Measurements from ENCODE around the gene IPO9.

Gene IPO9

GRCh38 chr1:201816309-201816854 is 12.6 kb upstream of the IPO9 start:
- in situ Hi-C loops (cut with MboI; ENCODE audit: low sequenced_read_pairs, unreplicated experiment), result no loop called here
- DNase-seq (ENCODE audit: low spot score), result no peak
- TF ChIP-seq CTCF (IDR thresholded peaks at IDR 0.05; ENCODE audit: borderline replicate concordance, control extremely low read depth, extremely low read depth, insufficient read depth, missing control alignments), result no peak

- no peak for TF ChIP-seq CTCF (IDR thresholded peaks at IDR 0.05; ENCODE audit: borderline replicate concordance, control extremely low read depth, extremely low read depth, insufficient read depth, missing control alignments)
- in situ Hi-C loops (cut with MboI; ENCODE audit: low sequenced_read_pairs, unreplicated experiment), result no loop called here
Measured at GRCh38 chr1:201818971-201819750, 9.8 kb upstream of the IPO9 start.

GRCh38 chr1:201820413-201820812 is 8.5 kb upstream of the IPO9 start:
- in situ Hi-C loops (cut with MboI; ENCODE audit: low sequenced_read_pairs, unreplicated experiment), result no loop called here
- DNase-seq (ENCODE audit: low spot score), result no peak
- no peak for TF ChIP-seq CTCF (IDR thresholded peaks at IDR 0.05; ENCODE audit: borderline replicate concordance, control extremely low read depth, extremely low read depth, insufficient read depth, missing control alignments)

More at GRCh38 chr1:201818971-201819750, 9.8 kb upstream of the IPO9 start:
- DNase-seq (ENCODE audit: low spot score), result no peak

GRCh38 chr1:201825245-201825644 is 3.7 kb upstream of the IPO9 start:
- TF ChIP-seq CTCF (IDR thresholded peaks at IDR 0.05; ENCODE audit: borderline replicate concordance, control extremely low read depth, extremely low read depth, insufficient read depth, missing control alignments), result no peak
- no peak for DNase-seq (ENCODE audit: low spot score)
- in situ Hi-C loops (cut with MboI; ENCODE audit: low sequenced_read_pairs, unreplicated experiment), result no loop called here

GRCh38 chr1:201826830-201827229 is 2.1 kb upstream of the IPO9 start:
- in situ Hi-C loops (cut with MboI; ENCODE audit: low sequenced_read_pairs, unreplicated experiment), result no loop called here
- no peak for TF ChIP-seq CTCF (IDR thresholded peaks at IDR 0.05; ENCODE audit: borderline replicate concordance, control extremely low read depth, extremely low read depth, insufficient read depth, missing control alignments)
- no peak for DNase-seq (ENCODE audit: low spot score)

GRCh38 chr1:201827321-201828216 is 1.4 kb upstream of the IPO9 start:
- DNase-seq (ENCODE audit: low spot score), result no peak
- TF ChIP-seq CTCF (IDR thresholded peaks at IDR 0.05; ENCODE audit: borderline replicate concordance, control extremely low read depth, extremely low read depth, insufficient read depth, missing control alignments), result no peak
- in situ Hi-C loops (cut with MboI; ENCODE audit: low sequenced_read_pairs, unreplicated experiment), result no loop called here
